HG03457 (cell line): ENCODE measurements around the gene RBMS1.

Experiments
- ATAC-seq: cut with Tn5 transposase; IDR thresholded peaks from one replicate; pipeline ENCODE4 v1.9.1; 2021; ENCODE audit warnings: moderate number of reproducible peaks; ENCODE audit not compliant: unreplicated experiment

RBMS1 gene

GRCh38 chr2:160288324-160288723 is 205.3 kb downstream of the RBMS1 start:
- no peak for ATAC-seq

- no peak for ATAC-seq
Observed at GRCh38 chr2:160287476-160287875, 206.1 kb downstream of the RBMS1 start.

- ATAC-seq, result no peak
Observed at GRCh38 chr2:160286551-160286950, 207.1 kb downstream of the RBMS1 start.

- no peak for ATAC-seq
Observed at GRCh38 chr2:160283675-160284074, 209.9 kb downstream of the RBMS1 start.

GRCh38 chr2:160282063-160282580 is 211.5 kb downstream of the RBMS1 start:
- ATAC-seq, result no peak

GRCh38 chr2:160281213-160281612 is 212.4 kb downstream of the RBMS1 start:
- no peak for ATAC-seq

- ATAC-seq, result no peak
Observed at GRCh38 chr2:160279813-160280465, 213.7 kb downstream of the RBMS1 start.

- no peak for ATAC-seq
Observed at GRCh38 chr2:160278879-160279177, 214.8 kb downstream of the RBMS1 start.

GRCh38 chr2:160278101-160278878 is 215.3 kb downstream of the RBMS1 start:
- ATAC-seq, result peak; percentile 67

- ATAC-seq, result no peak
Observed at GRCh38 chr2:160277151-160277550, 216.5 kb downstream of the RBMS1 start.

GRCh38 chr2:160275656-160276055 is 218.0 kb downstream of the RBMS1 start:
- no peak for ATAC-seq

- no peak for ATAC-seq
Observed at GRCh38 chr2:160271171-160272086, 222.2 kb downstream of the RBMS1 start.

- ATAC-seq, result no peak
Observed at GRCh38 chr2:160270571-160271113, 223.0 kb downstream of the RBMS1 start.

GRCh38 chr2:160269803-160270570 is 223.6 kb downstream of the RBMS1 start:
- ATAC-seq, result peak; percentile 89

- peak; percentile 6 for ATAC-seq
Observed at GRCh38 chr2:160269365-160269764, 224.2 kb downstream of the RBMS1 start.

GRCh38 chr2:160268151-160268781 is 225.3 kb downstream of the RBMS1 start:
- no peak for ATAC-seq

- no peak for ATAC-seq
Observed at GRCh38 chr2:160267692-160268091, 225.9 kb downstream of the RBMS1 start.

GRCh38 chr2:160267022-160267421 is 226.6 kb downstream of the RBMS1 start:
- no peak for ATAC-seq

GRCh38 chr2:160266037-160266551 is 227.5 kb downstream of the RBMS1 start:
- ATAC-seq, result no peak

GRCh38 chr2:160264308-160264707 is 229.3 kb downstream of the RBMS1 start:
- ATAC-seq, result no peak
